WTC11 (cell line): ENCODE measurements around the gene USP15. TPM values are rescaled to one million over a fixed set of nuclear protein-coding genes. Genes with fewer than 3 reads are reported as not detected.

ENCODE experiments used
- CBFB ChIP-seq: sonication (generic); formaldehyde crosslinking; IDR thresholded peaks from 2 replicates; pipeline ENCODE4 v1.8.1; 2022; ENCODE audit warnings: mild to moderate bottlenecking, low read depth, missing genetic modification reagents
- CREB1 ChIP-seq: sonication (generic); formaldehyde crosslinking; IDR thresholded peaks from 2 replicates; pipeline ENCODE4 v1.8.0; 2023; ENCODE audit warnings: mild to moderate bottlenecking, missing genetic modification reagents
- CREM ChIP-seq: sonication (generic); formaldehyde crosslinking; IDR thresholded peaks from 2 replicates; pipeline ENCODE4 v1.8.1; 2022; ENCODE audit warnings: mild to moderate bottlenecking, missing genetic modification reagents, moderate library complexity
- CTCF ChIP-seq: fragments of 200-600 bp; IDR thresholded peaks from 2 replicates; pipeline ENCODE4 v1.8.0; 2022; ENCODE audit warnings: antibody characterized with exemption
- FOXP1 ChIP-seq: sonication (generic); formaldehyde crosslinking; IDR thresholded peaks from 2 replicates; pipeline ENCODE4 v1.8.0; 2022; ENCODE audit warnings: missing genetic modification reagents, mild to moderate bottlenecking, moderate library complexity, borderline replicate concordance
- FOXP4 ChIP-seq: sonication (generic); formaldehyde crosslinking; IDR thresholded peaks from 2 replicates; pipeline ENCODE4 v1.8.0; 2022; ENCODE audit warnings: mild to moderate bottlenecking, missing genetic modification reagents
- JUN ChIP-seq: sonication (generic); formaldehyde crosslinking; IDR thresholded peaks from 2 replicates; pipeline ENCODE4 v1.8.0; 2023; ENCODE audit warnings: mild to moderate bottlenecking, missing genetic modification reagents
- SMAD4 ChIP-seq: sonication (generic); formaldehyde crosslinking; IDR thresholded peaks from 2 replicates; pipeline ENCODE4 v1.8.0; 2022; ENCODE audit warnings: mild to moderate bottlenecking, missing genetic modification reagents
- ZBTB21 ChIP-seq: sonication (generic); formaldehyde crosslinking; IDR thresholded peaks from 2 replicates; pipeline ENCODE4 v1.8.1; 2023; ENCODE audit warnings: mild to moderate bottlenecking, missing genetic modification reagents, borderline replicate concordance
- ZMAT4 ChIP-seq: fragments of 250-450 bp; sonication (Bioruptor Pico); IDR thresholded peaks from 2 replicates; pipeline ENCODE4 v1.9.0; 2021; ENCODE audit warnings: mild to moderate bottlenecking
- ZNF263 ChIP-seq: sonication (generic); formaldehyde crosslinking; IDR thresholded peaks from 2 replicates; pipeline ENCODE4 v1.8.1; 2022; ENCODE audit warnings: low read depth, mild to moderate bottlenecking, moderate library complexity, missing genetic modification reagents
- ZNF532 ChIP-seq: fragments of 250-450 bp; sonication (Bioruptor Pico); IDR thresholded peaks from 2 replicates; pipeline ENCODE4 v1.9.0; 2021; ENCODE audit warnings: mild to moderate bottlenecking, borderline replicate concordance
- total RNA-seq: library from RNA; stranded (reverse); gene quantifications from 3 replicates; pipeline ENCODE4 v1.2.3, GENCODE V29; 2021
- TF ChIP-seq, protein P1 (sequence below): sonication (generic); formaldehyde crosslinking; conservative IDR thresholded peaks from 2 replicates; pipeline ENCODE4 v1.8.1; 2022; ENCODE audit warnings: mild to moderate bottlenecking, missing genetic modification reagents
- TF ChIP-seq, protein P2 (sequence below): sonication (generic); formaldehyde crosslinking; IDR thresholded peaks from 2 replicates; pipeline ENCODE4 v1.8.0; 2023; ENCODE audit warnings: mild to moderate bottlenecking, missing genetic modification reagents
- TF ChIP-seq, protein P3 (sequence below): sonication (generic); formaldehyde crosslinking; IDR thresholded peaks from 2 replicates; pipeline ENCODE4 v1.8.0; 2022; ENCODE audit warnings: mild to moderate bottlenecking, missing genetic modification reagents

The USP15 gene
- total RNA-seq, 1 experiment from 2014 or later = 37.2 TPM

DNA sequence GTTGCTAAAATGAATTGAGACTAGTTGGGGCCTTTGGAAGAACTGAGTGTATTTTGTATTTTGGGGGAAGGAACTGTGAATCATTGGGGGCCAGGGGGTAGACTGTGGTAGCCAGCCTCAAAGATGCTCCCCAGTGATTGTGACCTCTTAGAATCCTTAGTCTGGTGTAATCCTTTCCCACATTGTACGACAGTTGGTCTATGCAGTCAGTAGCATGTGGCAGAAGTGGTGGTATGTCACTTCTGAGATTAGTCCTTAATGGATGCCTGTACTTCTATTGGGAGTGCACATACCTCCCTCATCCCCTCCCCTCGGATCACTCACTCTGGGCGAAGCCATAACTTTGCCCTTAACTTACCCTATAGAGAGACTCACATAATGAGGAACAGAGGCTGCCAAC, 48.0 kb downstream of the USP15 start (continued):
- TF ChIP-seq ZNF532 (CRISPR knock-in tag) = no peak
- TF ChIP-seq ZBTB21 = no peak
- TF ChIP-seq, protein P1, sequence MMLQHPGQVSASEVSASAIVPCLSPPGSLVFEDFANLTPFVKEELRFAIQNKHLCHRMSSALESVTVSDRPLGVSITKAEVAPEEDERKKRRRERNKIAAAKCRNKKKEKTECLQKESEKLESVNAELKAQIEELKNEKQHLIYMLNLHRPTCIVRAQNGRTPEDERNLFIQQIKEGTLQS (CRISPR knock-in tag) = no peak
- no peak for TF ChIP-seq SMAD4 (CRISPR knock-in tag)
- TF ChIP-seq FOXP4 (CRISPR knock-in tag) = no peak
- no peak for TF ChIP-seq CREM (CRISPR knock-in tag)
- TF ChIP-seq, protein P2, sequence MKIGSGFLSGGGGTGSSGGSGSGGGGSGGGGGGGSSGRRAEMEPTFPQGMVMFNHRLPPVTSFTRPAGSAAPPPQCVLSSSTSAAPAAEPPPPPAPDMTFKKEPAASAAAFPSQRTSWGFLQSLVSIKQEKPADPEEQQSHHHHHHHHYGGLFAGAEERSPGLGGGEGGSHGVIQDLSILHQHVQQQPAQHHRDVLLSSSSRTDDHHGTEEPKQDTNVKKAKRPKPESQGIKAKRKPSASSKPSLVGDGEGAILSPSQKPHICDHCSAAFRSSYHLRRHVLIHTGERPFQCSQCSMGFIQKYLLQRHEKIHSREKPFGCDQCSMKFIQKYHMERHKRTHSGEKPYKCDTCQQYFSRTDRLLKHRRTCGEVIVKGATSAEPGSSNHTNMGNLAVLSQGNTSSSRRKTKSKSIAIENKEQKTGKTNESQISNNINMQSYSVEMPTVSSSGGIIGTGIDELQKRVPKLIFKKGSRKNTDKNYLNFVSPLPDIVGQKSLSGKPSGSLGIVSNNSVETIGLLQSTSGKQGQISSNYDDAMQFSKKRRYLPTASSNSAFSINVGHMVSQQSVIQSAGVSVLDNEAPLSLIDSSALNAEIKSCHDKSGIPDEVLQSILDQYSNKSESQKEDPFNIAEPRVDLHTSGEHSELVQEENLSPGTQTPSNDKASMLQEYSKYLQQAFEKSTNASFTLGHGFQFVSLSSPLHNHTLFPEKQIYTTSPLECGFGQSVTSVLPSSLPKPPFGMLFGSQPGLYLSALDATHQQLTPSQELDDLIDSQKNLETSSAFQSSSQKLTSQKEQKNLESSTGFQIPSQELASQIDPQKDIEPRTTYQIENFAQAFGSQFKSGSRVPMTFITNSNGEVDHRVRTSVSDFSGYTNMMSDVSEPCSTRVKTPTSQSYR (CRISPR knock-in tag) = no peak
- no peak for TF ChIP-seq FOXP1
- no peak for TF ChIP-seq ZNF263 (CRISPR knock-in tag)
- TF ChIP-seq JUN = no peak
- TF ChIP-seq CREB1 (CRISPR knock-in tag) = no peak
- no peak for TF ChIP-seq CTCF
- no peak for TF ChIP-seq ZMAT4
- TF ChIP-seq, protein P3, sequence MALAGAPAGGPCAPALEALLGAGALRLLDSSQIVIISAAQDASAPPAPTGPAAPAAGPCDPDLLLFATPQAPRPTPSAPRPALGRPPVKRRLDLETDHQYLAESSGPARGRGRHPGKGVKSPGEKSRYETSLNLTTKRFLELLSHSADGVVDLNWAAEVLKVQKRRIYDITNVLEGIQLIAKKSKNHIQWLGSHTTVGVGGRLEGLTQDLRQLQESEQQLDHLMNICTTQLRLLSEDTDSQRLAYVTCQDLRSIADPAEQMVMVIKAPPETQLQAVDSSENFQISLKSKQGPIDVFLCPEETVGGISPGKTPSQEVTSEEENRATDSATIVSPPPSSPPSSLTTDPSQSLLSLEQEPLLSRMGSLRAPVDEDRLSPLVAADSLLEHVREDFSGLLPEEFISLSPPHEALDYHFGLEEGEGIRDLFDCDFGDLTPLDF (CRISPR knock-in tag) = no peak
- no peak for TF ChIP-seq CBFB (CRISPR knock-in tag)
